HEK293 (cell line): ENCODE results near the gene DOCK3.

Source experiments
- CTCF ChIA-PET: fragments of 350-600 bp; formaldehyde crosslinking; extraction: SDS; loops from one replicate; lab custom pipeline; 2021; ENCODE audit warnings: antibody characterized with exemption; lab: Yijun Ruan, JAX
- POLR2A ChIA-PET: fragments of 300-600 bp; formaldehyde crosslinking; extraction: SDS; loops from one replicate; lab custom pipeline; 2020; ENCODE audit warnings: antibody characterized with exemption, inconsistent platforms; lab: Yijun Ruan, JAX
- H3K27ac ChIP-seq: fragments of 200-500 bp; sonication (Bioruptor generic); 2 replicates; pipeline ENCODE4 v1.5.1; 2014; ENCODE audit warnings: low read depth, low read length, control low read depth, inconsistent platforms; ENCODE audit errors: extremely low read depth
- H3K36me3 ChIP-seq, 2 experiments: fragments of 200-500 bp in 1 of 2; sonication (Bioruptor generic) in 1 of 2; 1 replicate in 1 of 2; 2 replicates in 1 of 2; pipeline ENCODE4 v1.5.1; 2014 to 2017; ENCODE audit warnings: inconsistent platforms in 2 of 2, low read length in 2 of 2; ENCODE audit not compliant: control insufficient read depth in 2 of 2, insufficient read depth in 1 of 2
- H3K4me1 ChIP-seq: fragments of 200-500 bp; sonication (Bioruptor generic); 2 replicates; pipeline ENCODE4 v1.5.1; 2014; ENCODE audit warnings: mild to moderate bottlenecking, low read length, inconsistent platforms; ENCODE audit not compliant: control insufficient read depth, insufficient read depth
- H3K4me3 ChIP-seq: 2 replicates; pipeline ENCODE4 v1.5.1; 2011; ENCODE audit warnings: low read depth, mild to moderate bottlenecking, control low read depth, low read length, moderate library complexity
- H3K9me3 ChIP-seq: fragments of 200-500 bp; sonication (Bioruptor generic); 2 replicates; pipeline ENCODE4 v1.5.1; 2014; ENCODE audit warnings: low read depth, low read length, inconsistent platforms; ENCODE audit not compliant: control insufficient read depth, insufficient read depth
- GLI4 ChIP-seq: fragments of 450-650 bp; formaldehyde crosslinking; IDR thresholded peaks from 2 replicates; pipeline ENCODE4 v1.5.1; 2016; ENCODE audit warnings: missing biosample characterization, missing genetic modification characterization
- MZF1 ChIP-seq: fragments of 450-650 bp; formaldehyde crosslinking; IDR thresholded peaks from 2 replicates; pipeline ENCODE4 v1.5.1; 2017; ENCODE audit warnings: missing biosample characterization, missing genetic modification characterization, borderline replicate concordance
- TSHZ1 ChIP-seq: fragments of 450-650 bp; formaldehyde crosslinking; IDR thresholded peaks from 2 replicates; pipeline ENCODE4 v1.5.1; 2016; ENCODE audit warnings: missing biosample characterization, missing genetic modification characterization, borderline replicate concordance
- YY1 ChIP-seq: fragments of 450-650 bp; formaldehyde crosslinking; IDR thresholded peaks from 2 replicates; pipeline ENCODE4 v1.5.1; 2018; ENCODE audit warnings: missing biosample characterization, missing genetic modification characterization
- ZBTB17 ChIP-seq: fragments of 450-650 bp; formaldehyde crosslinking; IDR thresholded peaks from 2 replicates; pipeline ENCODE4 v1.5.1; 2016; ENCODE audit warnings: missing biosample characterization, missing genetic modification characterization
- ZBTB26 ChIP-seq: fragments of 450-650 bp; formaldehyde crosslinking; optimal IDR thresholded peaks from 2 replicates; pipeline ENCODE3; 2016; ENCODE audit warnings: missing biosample characterization, mild to moderate bottlenecking, missing genetic modification characterization
- ZBTB7A ChIP-seq: fragments of 450-650 bp; formaldehyde crosslinking; IDR thresholded peaks from 2 replicates; pipeline ENCODE4 v1.5.1; 2016; ENCODE audit warnings: low read depth, missing biosample characterization, missing genetic modification characterization
- ZNF23 ChIP-seq: fragments of 450-650 bp; formaldehyde crosslinking; IDR thresholded peaks from 2 replicates; pipeline ENCODE4 v1.5.1; 2016; ENCODE audit warnings: missing biosample characterization, missing genetic modification characterization, borderline replicate concordance
- ZNF239 ChIP-seq: fragments of 450-650 bp; formaldehyde crosslinking; IDR thresholded peaks from 2 replicates; pipeline ENCODE4 v1.5.1; 2016; ENCODE audit warnings: missing biosample characterization, missing genetic modification characterization
- ZNF24 ChIP-seq: fragments of 450-650 bp; formaldehyde crosslinking; IDR thresholded peaks from 2 replicates; pipeline ENCODE4 v1.5.1; 2016; ENCODE audit warnings: missing biosample characterization, missing genetic modification characterization
- ZNF248 ChIP-seq: fragments of 450-650 bp; formaldehyde crosslinking; IDR thresholded peaks from 2 replicates; pipeline ENCODE4 v1.5.1; 2017; ENCODE audit warnings: missing biosample characterization, missing genetic modification characterization
- ZNF350 ChIP-seq: fragments of 450-650 bp; formaldehyde crosslinking; IDR thresholded peaks from 2 replicates; pipeline ENCODE4 v1.5.0; 2017; ENCODE audit warnings: missing biosample characterization, mild to moderate bottlenecking, missing genetic modification characterization
- ZNF558 ChIP-seq: fragments of 450-650 bp; formaldehyde crosslinking; IDR thresholded peaks from 2 replicates; pipeline ENCODE4 v1.5.1; 2016; ENCODE audit warnings: missing biosample characterization, missing genetic modification characterization
- ZNF585B ChIP-seq: fragments of 450-650 bp; formaldehyde crosslinking; IDR thresholded peaks from 2 replicates; pipeline ENCODE4 v1.5.1; 2016; ENCODE audit warnings: missing biosample characterization, missing genetic modification characterization
- ZNF664 ChIP-seq: fragments of 450-650 bp; formaldehyde crosslinking; IDR thresholded peaks from 2 replicates; pipeline ENCODE4 v1.5.1; 2016; ENCODE audit warnings: missing biosample characterization, missing genetic modification characterization
- ZSCAN16 ChIP-seq: fragments of 450-650 bp; formaldehyde crosslinking; IDR thresholded peaks from 2 replicates; pipeline ENCODE4 v1.5.1; 2016; ENCODE audit warnings: missing biosample characterization, missing genetic modification characterization
- TF ChIP-seq, protein P1 (sequence below): fragments of 450-650 bp; formaldehyde crosslinking; IDR thresholded peaks from 2 replicates; pipeline ENCODE4 v1.5.1; 2016; ENCODE audit warnings: missing biosample characterization, missing genetic modification characterization, borderline replicate concordance

DOCK3 gene

DNA sequence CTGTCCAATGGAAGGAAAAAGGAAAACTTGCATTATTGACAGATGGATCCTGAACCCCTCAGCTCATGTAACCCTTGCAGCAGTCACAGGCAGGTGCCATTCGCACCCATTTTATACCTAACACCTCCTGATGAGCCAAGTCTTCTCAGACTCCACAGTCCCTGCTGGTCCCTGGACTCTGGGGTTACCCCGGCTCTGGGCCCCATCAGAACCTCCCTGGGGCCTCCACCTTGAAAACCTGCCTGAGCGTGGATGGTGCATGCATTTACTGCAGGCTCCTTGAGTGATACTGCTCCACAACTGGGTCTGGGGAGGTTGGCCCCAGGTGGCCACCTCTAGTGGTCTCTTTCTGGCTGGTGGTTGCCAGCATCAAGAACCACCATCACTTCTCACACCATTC lies 15.9 kb upstream of the DOCK3 start:
- Histone ChIP-seq H3K36me3 (no peaks in the 10 kb centered on the region), H3K27ac (no peak overlapping the region), H3K9me3 (no peaks in the 10 kb centered on the region), H3K4me3 (no peak overlapping the region), H3K4me1 (no peaks in the 10 kb centered on the region)
- ChIA-PET CTCF (no interaction called here), POLR2A (no interaction called here)
- no peak for TF ChIP-seq ZNF248 (tag by site-specific recombination)
- TF ChIP-seq ZBTB26 = no peak
- no peak for TF ChIP-seq ZNF350 (tag by site-specific recombination)
- no peak for TF ChIP-seq ZBTB17 (tag by site-specific recombination)
- no peak for TF ChIP-seq ZNF24 (tag by site-specific recombination)
- TF ChIP-seq, protein P1, sequence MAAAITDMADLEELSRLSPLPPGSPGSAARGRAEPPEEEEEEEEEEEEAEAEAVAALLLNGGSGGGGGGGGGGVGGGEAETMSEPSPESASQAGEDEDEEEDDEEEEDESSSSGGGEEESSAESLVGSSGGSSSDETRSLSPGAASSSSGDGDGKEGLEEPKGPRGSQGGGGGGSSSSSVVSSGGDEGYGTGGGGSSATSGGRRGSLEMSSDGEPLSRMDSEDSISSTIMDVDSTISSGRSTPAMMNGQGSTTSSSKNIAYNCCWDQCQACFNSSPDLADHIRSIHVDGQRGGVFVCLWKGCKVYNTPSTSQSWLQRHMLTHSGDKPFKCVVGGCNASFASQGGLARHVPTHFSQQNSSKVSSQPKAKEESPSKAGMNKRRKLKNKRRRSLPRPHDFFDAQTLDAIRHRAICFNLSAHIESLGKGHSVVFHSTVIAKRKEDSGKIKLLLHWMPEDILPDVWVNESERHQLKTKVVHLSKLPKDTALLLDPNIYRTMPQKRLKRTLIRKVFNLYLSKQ (tag by site-specific recombination) = no peak
- TF ChIP-seq ZNF239 (tag by site-specific recombination) = no peak
- TF ChIP-seq ZNF558 = no peak
- TF ChIP-seq ZNF585B (tag by site-specific recombination) = no peak

GRCh38 chr3:50660386-50660785 lies 14.3 kb upstream of the DOCK3 start:
- Histone ChIP-seq H3K27ac (no peak overlapping the region), H3K4me3 (no peak overlapping the region), H3K4me1 (no peaks in the 10 kb centered on the region), H3K36me3 (no peaks in the 10 kb centered on the region), H3K9me3 (no peaks in the 10 kb centered on the region)
- POLR2A ChIA-PET = interaction anchor here (0.7 kb wide), 1 partner anchor 75 kb away, joined by 5 read pairs; no protein-coding TSS in a partner anchor
- CTCF ChIA-PET = interaction anchor here (0.7 kb wide), 1 partner anchor 56 kb away, joined by 3 read pairs; no protein-coding TSS in a partner anchor
- TF ChIP-seq ZBTB7A = no peak

- no peaks in the 10 kb centered on the region for H3K4me1 ChIP-seq
- no peak overlapping the region for H3K4me3 ChIP-seq
- no peaks in the 10 kb centered on the region for H3K36me3 ChIP-seq
- no peak overlapping the region for H3K27ac ChIP-seq
- CTCF ChIA-PET = interaction anchor here (1.1 kb wide), 1 partner anchor 33 kb away, joined by 3 read pairs; no protein-coding TSS in a partner anchor
- TF ChIP-seq ZNF23 (no peak), MZF1 (no peak), GLI4 (tag by site-specific recombination) (no peak), TSHZ1 (tag by site-specific recombination) (no peak), YY1 (tag by site-specific recombination) (no peak), ZSCAN16 (tag by site-specific recombination) (no peak), ZNF664 (no peak)
- TF ChIP-seq, all 188 proteins: peak for 0
- no peaks in the 10 kb centered on the region for H3K9me3 ChIP-seq
- POLR2A ChIA-PET = interaction anchor here (0.6 kb wide), 1 partner anchor 10 kb away, joined by 3 read pairs; no protein-coding TSS in a partner anchor
Observed at GRCh38 chr3:50661321-50661837, 13.3 kb upstream of the DOCK3 start.
